Neural progenitor cell (in vitro differentiated cells): ENCODE data around the gene TTC6.

Experiments used
- CTCF ChIP-seq: fragments of 200-600 bp; sonication (generic); IDR thresholded peaks from 2 replicates; pipeline ENCODE4 v1.5.1; 2017; ENCODE audit warnings: antibody characterized with exemption, mild to moderate bottlenecking
- EZH2 ChIP-seq: fragments of 200-600 bp; sonication (generic); IDR thresholded peaks from 2 replicates; pipeline ENCODE4 v1.6.1; 2017; ENCODE audit warnings: antibody characterized with exemption, mild to moderate bottlenecking, moderate library complexity
- EZH2phosphoT487 ChIP-seq: fragments of 200-600 bp; sonication (generic); IDR thresholded peaks from 2 replicates; pipeline ENCODE4 v1.6.1; 2017; ENCODE audit warnings: antibody characterized with exemption

- TF ChIP-seq CTCF, result no peak
- TF ChIP-seq EZH2, result no peak
- no peak for TF ChIP-seq EZH2phosphoT487
Observed at GRCh38 chr14:37638599-37638998, 43.2 kb downstream of the TTC6 start.
